MCF 10A (cell line): ENCODE data around the gene DDX31. TPM values are rescaled to one million over a fixed set of nuclear protein-coding genes. Genes with fewer than 3 reads are reported as not detected.
"Not testable (repeated sequence)": the region's sequence is repeated elsewhere in the genome, so short reads cannot be mapped to it uniquely, and the experiment has no call there.

Experiments
- BruUV-seq: library from RNA; stranded (reverse); fragments of 400-500 nt; replicated peaks from 2 replicates; lab custom pipeline; 2021; lab: Mats Ljungman, UMichigan
- CTCF ChIA-PET: fragments of 300-600 bp; sonication (Branson Sonifier 250); formaldehyde crosslinking; extraction: SDS; loops from one replicate; lab custom pipeline; 2021; ENCODE audit warnings: antibody characterized with exemption, inconsistent platforms; lab: Yijun Ruan, JAX
- POLR2A ChIA-PET: fragments of 300-600, 350-650 bp; sonication (Branson Sonifier 250); formaldehyde crosslinking; extraction: SDS; loops from one replicate; lab custom pipeline; 2020; ENCODE audit warnings: antibody characterized with exemption, inconsistent platforms; lab: Yijun Ruan, JAX
- DNase-seq: peaks from one replicate; pipeline ENCODE4 v3.0.0-alpha.2; 2018; ENCODE audit not compliant: unreplicated experiment
- H3K27ac Mint-ChIP-seq: one replicate; pipeline ENCODE4 v1.8.0; 2022; ENCODE audit warnings: mild to moderate bottlenecking, low read depth, mixed read lengths; ENCODE audit not compliant: unreplicated experiment
- H3K27me3 Mint-ChIP-seq: one replicate; pipeline ENCODE4 v1.8.0; 2022; ENCODE audit warnings: mixed read lengths; ENCODE audit not compliant: insufficient read depth, unreplicated experiment
- H3K36me3 Mint-ChIP-seq: one replicate; pipeline ENCODE4 v1.8.0; 2022; ENCODE audit warnings: mild to moderate bottlenecking, moderate library complexity, mixed read lengths; ENCODE audit not compliant: insufficient read depth, unreplicated experiment
- H3K4me1 Mint-ChIP-seq: one replicate; pipeline ENCODE4 v1.8.0; 2022; ENCODE audit warnings: mixed read lengths; ENCODE audit not compliant: insufficient read depth, unreplicated experiment
- H3K4me3 Mint-ChIP-seq: one replicate; pipeline ENCODE4 v1.8.0; 2022; ENCODE audit warnings: mild to moderate bottlenecking, moderate library complexity, mixed read lengths; ENCODE audit not compliant: unreplicated experiment
- H3K9me3 Mint-ChIP-seq: one replicate; pipeline ENCODE4 v1.8.0; 2022; ENCODE audit warnings: mixed read lengths; ENCODE audit not compliant: unreplicated experiment
- intact Hi-C: fragments of 100-400 bp; cut with micrococcal nuclease; formaldehyde crosslinking; loops from 2 replicates; pipeline ENCODE4 v1.14.1; 2022
- total RNA-seq: library from RNA; stranded (reverse); gene quantifications from 2 replicates; pipeline ENCODE4 v1.2.3, GENCODE V29; 2022
- TF ChIP-seq, protein P1 (sequence below): fragments of 200-600 bp; IDR thresholded peaks from one replicate; pipeline ENCODE4 v1.8.0; 2022; ENCODE audit warnings: antibody characterized with exemption, mild to moderate bottlenecking; ENCODE audit not compliant: unreplicated experiment

DDX31 gene
- total RNA-seq, 1 experiment from 2014 or later, result 28.8 TPM

DNA sequence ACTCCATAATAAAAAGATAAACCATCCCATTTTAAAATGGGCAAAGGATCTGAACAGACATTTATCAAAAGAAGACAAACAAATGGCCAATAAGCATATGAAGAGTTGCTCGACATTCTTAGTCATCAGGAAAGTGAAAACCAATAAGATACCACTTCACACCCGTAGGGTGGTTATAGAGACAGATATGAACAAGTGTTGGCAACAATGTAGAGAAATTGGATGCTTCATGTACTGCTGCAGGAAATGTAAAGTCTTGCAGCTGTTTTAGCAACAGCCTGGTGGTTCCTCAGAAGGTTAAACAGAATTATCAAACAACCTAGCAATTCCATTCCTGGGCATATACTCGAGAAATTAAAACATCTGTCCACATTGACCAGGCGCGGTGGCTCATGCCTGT, 43.0 kb upstream of the DDX31 start:
- DNase-seq, result no peak
- H3K36me3 Mint-ChIP-seq, result no peaks in the 10 kb centered on the region
- intact Hi-C loops, result no loop called here
- no TSS peak for BruUV-seq
- ChIA-PET CTCF (no interaction called here), POLR2A (no interaction called here)
- TF ChIP-seq, protein P1, sequence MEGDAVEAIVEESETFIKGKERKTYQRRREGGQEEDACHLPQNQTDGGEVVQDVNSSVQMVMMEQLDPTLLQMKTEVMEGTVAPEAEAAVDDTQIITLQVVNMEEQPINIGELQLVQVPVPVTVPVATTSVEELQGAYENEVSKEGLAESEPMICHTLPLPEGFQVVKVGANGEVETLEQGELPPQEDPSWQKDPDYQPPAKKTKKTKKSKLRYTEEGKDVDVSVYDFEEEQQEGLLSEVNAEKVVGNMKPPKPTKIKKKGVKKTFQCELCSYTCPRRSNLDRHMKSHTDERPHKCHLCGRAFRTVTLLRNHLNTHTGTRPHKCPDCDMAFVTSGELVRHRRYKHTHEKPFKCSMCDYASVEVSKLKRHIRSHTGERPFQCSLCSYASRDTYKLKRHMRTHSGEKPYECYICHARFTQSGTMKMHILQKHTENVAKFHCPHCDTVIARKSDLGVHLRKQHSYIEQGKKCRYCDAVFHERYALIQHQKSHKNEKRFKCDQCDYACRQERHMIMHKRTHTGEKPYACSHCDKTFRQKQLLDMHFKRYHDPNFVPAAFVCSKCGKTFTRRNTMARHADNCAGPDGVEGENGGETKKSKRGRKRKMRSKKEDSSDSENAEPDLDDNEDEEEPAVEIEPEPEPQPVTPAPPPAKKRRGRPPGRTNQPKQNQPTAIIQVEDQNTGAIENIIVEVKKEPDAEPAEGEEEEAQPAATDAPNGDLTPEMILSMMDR, result no peak
- peaks cover 11% of the 10 kb centered on the region for H3K27me3 Mint-ChIP-seq
- no peaks in the 10 kb centered on the region for H3K4me1 Mint-ChIP-seq
- no peak overlapping the region for H3K27ac Mint-ChIP-seq
- H3K9me3 Mint-ChIP-seq, result no peaks in the 10 kb centered on the region
- no peak overlapping the region for H3K4me3 Mint-ChIP-seq

DNA sequence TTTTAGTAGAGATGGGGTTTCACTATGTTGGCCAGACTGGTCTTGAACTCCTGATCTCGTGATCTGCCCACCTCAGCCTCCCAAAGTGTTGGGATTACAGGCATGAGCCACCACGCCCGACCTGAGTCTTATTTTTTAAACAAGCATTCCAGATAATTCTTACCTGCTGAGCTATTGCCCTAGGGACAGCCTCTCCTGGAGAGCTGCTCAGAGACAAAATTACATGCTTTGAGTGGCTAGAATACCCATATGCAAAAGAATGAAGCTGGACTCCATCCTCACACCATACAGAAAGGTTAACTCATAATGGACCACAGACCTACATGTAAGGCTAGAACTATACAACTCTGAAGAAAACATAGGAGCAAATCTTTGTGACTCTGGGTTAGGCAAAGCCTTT, 42.1 kb upstream of the DDX31 start:
- intact Hi-C loops, result no loop called here
- H3K9me3 Mint-ChIP-seq, result no peaks in the 10 kb centered on the region
- TF ChIP-seq, protein P1, result no peak
- no peak for DNase-seq
- peaks cover 2% of the 10 kb centered on the region for H3K27me3 Mint-ChIP-seq
- BruUV-seq, result no TSS peak
- no peaks in the 10 kb centered on the region for H3K4me1 Mint-ChIP-seq
- ChIA-PET POLR2A (no interaction called here), CTCF (no interaction called here)
- H3K36me3 Mint-ChIP-seq, result no peaks in the 10 kb centered on the region
- H3K4me3 Mint-ChIP-seq, result no peak overlapping the region
- no peak overlapping the region for H3K27ac Mint-ChIP-seq

DNA sequence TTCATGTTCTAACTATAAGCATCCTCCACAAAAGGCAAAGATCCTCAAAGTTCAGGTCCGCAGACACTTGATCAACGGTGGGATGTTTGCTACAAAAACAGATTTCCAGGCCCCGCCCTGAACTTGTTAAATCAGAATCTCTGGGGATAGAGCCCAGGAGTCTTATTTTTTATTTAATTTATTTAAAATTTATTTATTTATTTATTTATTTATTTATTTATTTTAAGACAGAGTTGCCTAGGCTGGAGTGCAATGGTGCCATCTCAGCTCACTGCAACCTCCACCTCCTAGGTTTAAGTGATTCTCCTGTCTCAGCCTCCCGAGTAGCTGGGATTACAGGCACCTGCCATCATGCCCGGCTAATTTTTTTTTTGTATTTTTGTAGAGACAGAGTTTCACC, 41.4 kb upstream of the DDX31 start:
- H3K4me1 Mint-ChIP-seq, H3K4me3 Mint-ChIP-seq, BruUV-seq, DNase-seq, intact Hi-C loops, POLR2A ChIA-PET, H3K27me3 Mint-ChIP-seq, H3K27ac Mint-ChIP-seq, H3K36me3 Mint-ChIP-seq, H3K9me3 Mint-ChIP-seq: not testable (repeated sequence)
- CTCF ChIA-PET, result interaction anchor here (0.9 kb wide), 1 partner anchor 12 kb away, joined by 5 read pairs; no protein-coding TSS in a partner anchor

DNA sequence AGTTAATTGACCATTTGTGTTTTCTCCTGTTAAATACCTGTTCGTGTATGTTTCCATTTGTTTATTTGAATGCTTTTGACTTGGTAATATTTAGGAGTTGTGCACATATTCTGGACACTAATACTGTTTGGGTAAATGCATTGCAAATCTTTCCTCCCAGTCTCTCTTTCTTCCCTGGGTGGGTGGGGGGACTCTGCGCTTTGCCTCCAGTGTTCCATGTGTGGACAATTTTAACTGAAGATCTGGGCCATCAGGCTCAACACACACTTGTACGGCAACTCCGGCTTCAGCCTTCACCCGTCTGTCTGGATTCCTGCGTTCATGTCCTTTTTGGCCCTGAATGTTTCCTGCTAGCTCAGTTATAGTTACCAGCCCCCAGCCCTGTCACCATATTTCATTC, 40.5 kb upstream of the DDX31 start:
- ChIA-PET POLR2A (no interaction called here), CTCF (interaction anchor here (0.9 kb wide), 1 partner anchor 11 kb away, joined by 5 read pairs; no protein-coding TSS in a partner anchor)
- no peak overlapping the region for H3K4me3 Mint-ChIP-seq
- no peak for DNase-seq
- TF ChIP-seq, protein P1, result no peak
- no TSS peak for BruUV-seq
- no peaks in the 10 kb centered on the region for H3K27me3 Mint-ChIP-seq
- no peaks in the 10 kb centered on the region for H3K4me1 Mint-ChIP-seq
- intact Hi-C loops, result no loop called here
- no peak overlapping the region for H3K27ac Mint-ChIP-seq
- H3K9me3 Mint-ChIP-seq, result no peaks in the 10 kb centered on the region
- no peaks in the 10 kb centered on the region for H3K36me3 Mint-ChIP-seq
